HG03571 (cell line): ENCODE results near the gene DLL4.

Source experiments
- ATAC-seq: cut with Tn5 transposase; IDR thresholded peaks from one replicate; pipeline ENCODE4 v1.9.1; 2021; ENCODE audit not compliant: unreplicated experiment

The DLL4 gene

DNA sequence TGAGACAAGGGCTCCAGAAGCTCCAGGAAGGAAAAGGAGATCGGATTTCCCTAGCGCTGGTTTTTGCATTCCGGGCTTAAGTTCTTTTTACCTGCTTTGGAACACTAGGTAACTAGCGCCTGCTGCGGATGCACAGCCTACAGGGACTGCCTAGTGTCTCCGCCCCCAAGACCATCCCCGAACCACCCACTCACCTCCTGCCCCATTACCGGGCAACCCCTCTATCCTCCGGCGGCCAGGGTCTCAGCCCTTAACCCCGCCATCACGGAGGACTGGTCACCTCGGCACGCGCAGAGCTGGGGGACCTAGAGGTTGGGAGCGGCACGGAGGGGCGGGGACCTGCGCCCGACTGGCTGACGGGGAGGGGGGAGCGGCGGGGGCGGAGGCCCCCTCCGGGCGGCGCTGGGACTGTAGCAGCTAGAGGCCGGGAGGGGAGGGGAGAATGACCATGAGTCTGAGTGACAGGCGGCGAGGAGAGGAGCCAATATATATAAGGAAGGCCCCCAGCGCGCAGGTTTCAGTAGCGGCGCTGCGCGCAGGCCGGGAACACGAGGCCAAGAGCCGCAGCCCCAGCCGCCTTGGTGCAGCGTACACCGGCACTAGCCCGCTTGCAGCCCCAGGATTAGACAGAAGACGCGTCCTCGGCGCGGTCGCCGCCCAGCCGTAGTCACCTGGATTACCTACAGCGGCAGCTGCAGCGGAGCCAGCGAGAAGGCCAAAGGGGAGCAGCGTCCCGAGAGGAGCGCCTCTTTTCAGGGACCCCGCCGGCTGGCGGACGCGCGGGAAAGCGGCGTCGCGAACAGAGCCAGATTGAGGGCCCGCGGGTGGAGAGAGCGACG lies at the start of gene DLL4:
TSS of gene DLL4 (plus strand) at position 520 of the 839 bp plus-strand sequence. CDS start 329 bp downstream, outside the sequence.
- no peak for ATAC-seq

DNA sequence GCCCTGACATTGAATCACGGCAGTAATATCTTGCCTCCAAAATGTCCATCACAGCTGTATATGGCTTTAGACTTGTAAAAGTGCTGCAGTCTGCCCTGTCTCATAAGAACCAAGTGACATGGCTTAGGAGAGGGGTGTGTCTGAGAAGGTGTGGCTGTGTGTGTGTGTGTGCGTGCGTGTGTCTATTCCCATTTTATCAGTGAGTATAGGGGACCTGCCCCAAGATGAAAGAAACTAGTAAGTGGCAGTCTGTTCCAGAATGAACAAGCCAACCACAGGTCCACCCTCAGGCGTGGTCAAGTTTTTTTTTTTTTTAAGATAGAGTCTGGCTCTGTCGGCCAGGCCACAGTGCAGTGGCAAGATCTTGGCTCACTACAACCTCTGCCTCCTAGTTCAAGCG lies 49.5 kb upstream of the DLL4 start:
- no peak for ATAC-seq

DNA sequence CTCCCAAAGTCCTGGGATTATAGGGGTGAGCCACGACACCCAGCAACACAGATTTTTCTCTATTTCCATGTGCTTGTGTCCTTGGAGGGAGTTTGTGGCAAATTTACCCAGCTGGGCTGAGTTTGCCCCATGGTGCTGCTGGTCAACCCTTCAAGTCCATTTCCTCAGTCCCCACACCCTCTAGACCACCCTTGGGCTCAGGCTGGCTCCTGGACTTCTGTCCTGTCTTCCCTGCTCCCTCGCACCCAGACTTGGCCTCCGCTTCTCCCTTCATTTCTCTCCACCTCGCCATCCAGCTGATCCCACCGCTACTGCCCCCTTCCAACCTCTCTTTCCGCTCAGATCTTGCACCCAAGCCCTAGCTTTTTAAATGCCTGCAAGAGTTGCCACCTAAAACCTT lies 47.8 kb upstream of the DLL4 start:
- ATAC-seq = no peak

GRCh38 chr15:40886586-40886985 lies 42.6 kb upstream of the DLL4 start:
- ATAC-seq = no peak

DNA sequence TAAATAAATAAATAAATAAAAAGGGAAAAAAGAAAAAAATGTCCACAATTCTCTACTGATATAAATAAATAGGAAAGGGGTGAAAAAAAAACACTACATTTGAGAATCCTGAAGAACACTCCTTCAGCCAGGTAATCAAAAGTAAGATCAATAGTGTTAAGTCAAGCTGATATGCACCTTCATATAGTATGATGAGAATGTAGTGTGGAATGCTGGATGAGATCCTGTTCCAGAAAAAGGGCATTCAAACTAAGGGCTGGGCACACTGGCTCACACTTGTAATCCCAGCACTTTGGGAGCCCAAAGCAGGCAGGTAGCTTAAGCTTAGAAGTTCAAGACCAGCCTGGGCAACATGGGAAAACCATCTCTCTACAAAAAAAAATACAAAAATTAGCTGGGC lies 40.0 kb upstream of the DLL4 start:
- no peak for ATAC-seq

DNA sequence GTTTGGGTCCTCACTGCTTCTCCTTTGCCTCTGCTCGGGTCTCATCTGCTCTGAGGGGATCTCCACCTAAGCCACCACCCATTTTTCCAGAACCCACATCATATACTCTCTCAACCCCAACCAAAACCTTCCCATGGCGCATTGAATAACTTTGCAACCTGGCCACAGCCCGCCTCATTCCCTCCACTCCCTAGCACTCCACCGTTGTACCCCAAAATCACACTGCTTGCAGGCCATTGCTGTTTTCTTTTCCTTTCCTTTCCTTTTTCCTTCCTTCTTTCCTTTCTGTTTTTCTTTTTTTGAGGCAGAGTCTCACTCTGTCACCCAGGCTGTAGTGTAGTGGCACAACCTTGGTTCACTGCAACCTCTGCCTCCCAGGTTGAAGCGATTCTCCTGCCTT lies 38.0 kb upstream of the DLL4 start:
- ATAC-seq = no peak

GRCh38 chr15:40891810-40892446 lies 37.2 kb upstream of the DLL4 start:
- no peak for ATAC-seq

- ATAC-seq = no peak
These were observed 36.6 kb upstream of the DLL4 start for GRCh38 chr15:40892447-40893012.

- no peak for ATAC-seq
These were observed 36.0 kb upstream of the DLL4 start for GRCh38 chr15:40893019-40893670.

GRCh38 chr15:40893733-40894680 lies 35.1 kb upstream of the DLL4 start, which contains the start of gene VPS18:
TSS of gene VPS18 (plus strand) at chr15:40894450. CDS start at chr15:40894769, 319 bp downstream.
- ATAC-seq = peak; percentile 82

- ATAC-seq = no peak
These were observed 34.3 kb upstream of the DLL4 start for GRCh38 chr15:40894681-40895448.

GRCh38 chr15:40899536-40900207 lies 29.5 kb upstream of the DLL4 start:
- ATAC-seq = no peak

DNA sequence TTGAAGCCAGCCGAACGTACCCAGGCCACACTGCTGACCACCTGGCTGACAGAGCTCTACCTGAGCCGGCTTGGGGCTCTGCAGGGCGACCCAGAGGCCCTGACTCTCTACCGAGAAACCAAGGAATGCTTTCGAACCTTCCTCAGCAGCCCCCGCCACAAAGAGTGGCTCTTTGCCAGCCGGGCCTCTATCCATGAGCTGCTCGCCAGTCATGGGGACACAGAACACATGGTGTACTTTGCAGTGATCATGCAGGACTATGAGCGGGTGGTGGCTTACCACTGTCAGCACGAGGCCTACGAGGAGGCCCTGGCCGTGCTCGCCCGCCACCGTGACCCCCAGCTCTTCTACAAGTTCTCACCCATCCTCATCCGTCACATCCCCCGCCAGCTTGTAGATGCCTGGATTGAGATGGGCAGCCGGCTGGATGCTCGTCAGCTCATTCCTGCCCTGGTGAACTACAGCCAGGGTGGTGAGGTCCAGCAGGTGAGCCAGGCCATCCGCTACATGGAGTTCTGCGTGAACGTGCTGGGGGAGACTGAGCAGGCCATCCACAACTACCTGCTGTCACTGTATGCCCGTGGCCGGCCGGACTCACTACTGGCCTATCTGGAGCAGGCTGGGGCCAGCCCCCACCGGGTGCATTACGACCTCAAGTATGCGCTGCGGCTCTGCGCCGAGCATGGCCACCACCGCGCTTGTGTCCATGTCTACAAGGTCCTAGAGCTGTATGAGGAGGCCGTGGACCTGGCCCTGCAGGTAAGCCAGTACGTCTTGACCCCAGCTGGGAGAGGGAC lies 28.7 kb upstream of the DLL4 start:
- no peak for ATAC-seq

DNA sequence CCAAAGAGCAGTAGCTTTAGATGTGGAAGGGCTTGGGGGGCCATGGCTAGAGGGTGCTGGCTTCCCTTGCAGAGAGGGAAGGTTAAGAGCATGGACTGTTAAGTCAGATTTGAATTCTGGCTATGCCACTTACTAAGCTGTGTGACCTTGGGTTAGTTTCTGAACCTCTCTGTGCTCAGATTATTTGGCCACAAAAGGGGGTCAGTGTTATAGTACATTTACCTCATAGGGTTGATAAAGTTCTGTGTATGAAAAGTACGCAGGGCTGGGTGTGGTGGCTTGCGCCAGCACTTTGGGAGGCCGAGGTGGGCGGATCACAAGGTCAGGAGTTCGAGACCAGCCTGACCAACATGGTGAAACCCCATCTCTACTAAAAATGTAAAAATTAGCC lies 28.1 kb upstream of the DLL4 start:
- no peak for ATAC-seq

- no peak for ATAC-seq
These were observed 26.3 kb upstream of the DLL4 start for GRCh38 chr15:40902605-40903561.

DNA sequence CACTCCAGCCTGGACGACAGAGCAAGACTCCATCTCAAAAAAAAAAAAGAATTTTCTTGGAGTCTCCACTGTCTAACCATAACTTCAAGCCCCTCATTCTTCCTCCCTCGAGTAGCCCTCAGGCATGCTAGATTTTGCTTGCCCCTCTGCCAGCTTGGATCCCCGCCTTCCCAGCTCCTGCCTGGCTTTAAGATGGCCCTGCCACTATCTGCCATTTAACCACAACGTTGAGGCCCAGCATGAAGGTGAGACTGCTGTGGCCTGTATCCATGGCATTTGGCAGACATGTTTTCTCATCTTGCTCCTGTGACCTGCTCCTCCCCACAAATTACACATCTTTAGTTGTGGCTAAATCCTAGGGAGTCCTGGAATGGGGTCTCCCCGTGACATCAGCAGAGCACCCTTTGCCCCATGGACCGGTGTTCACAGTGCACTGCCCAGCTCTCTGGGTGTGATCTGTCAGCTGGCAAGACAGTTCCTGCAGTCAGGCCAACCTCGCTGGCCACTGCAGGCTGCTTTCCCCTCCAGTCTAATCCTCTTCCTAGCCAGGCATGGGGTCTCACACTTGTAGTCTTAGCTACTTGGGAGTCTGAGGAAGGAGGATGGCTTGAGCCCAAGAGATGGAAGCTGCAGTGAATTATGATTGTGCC lies 24.5 kb upstream of the DLL4 start:
- ATAC-seq = no peak
